Measurements from ENCODE around the gene FAM222A. TPM values are rescaled to one million over a fixed set of nuclear protein-coding genes. Genes with fewer than 3 reads are reported as not detected.

The FAM222A gene
- total RNA-seq, 1 donor from 2014 or later = 7.9 TPM

DNA sequence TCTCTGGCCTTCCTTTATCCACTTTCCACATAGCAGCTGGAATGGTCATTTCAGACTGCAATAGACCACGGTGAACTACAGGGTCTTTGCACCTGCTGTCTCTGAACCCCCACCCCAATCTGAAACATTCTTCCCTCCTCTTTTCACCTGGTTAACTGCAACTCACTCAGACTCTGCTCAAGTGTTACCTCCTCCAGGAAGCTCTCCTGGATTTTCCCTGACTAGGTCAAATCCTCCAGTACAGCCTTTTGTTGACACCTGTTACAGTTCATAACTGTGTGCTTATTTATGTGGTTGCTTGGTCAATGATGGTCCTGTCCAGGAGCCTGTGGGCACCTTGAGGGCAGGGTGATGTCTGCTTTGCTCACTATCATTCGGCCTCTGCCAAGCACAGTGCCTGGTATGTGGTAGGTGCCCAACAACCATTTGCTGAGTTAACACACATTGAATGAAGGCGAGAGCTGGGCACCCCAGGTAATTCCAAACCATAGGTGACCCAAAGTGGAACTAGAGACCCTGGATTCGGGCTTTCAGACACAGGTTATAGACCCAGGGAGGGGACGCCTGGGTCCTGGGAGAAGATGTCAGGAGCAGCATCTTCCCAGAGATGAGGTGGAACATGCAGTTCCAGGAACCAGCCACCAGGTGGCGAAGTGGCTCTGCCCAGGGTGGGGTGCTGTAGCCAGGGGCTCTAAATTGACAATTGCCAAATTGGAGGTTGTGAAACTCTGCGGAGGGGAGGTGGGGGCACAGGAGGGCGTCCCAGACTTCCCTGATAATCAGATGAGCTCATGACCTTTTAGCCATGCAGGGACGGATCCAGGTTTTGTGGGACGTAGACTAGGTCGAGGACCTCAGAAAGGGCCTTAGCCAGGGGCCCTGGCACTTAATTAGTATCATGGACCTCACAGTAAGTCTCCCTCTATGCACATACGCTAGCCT, 91.5 kb downstream of the FAM222A start:
- TF ChIP-seq, protein P1, sequence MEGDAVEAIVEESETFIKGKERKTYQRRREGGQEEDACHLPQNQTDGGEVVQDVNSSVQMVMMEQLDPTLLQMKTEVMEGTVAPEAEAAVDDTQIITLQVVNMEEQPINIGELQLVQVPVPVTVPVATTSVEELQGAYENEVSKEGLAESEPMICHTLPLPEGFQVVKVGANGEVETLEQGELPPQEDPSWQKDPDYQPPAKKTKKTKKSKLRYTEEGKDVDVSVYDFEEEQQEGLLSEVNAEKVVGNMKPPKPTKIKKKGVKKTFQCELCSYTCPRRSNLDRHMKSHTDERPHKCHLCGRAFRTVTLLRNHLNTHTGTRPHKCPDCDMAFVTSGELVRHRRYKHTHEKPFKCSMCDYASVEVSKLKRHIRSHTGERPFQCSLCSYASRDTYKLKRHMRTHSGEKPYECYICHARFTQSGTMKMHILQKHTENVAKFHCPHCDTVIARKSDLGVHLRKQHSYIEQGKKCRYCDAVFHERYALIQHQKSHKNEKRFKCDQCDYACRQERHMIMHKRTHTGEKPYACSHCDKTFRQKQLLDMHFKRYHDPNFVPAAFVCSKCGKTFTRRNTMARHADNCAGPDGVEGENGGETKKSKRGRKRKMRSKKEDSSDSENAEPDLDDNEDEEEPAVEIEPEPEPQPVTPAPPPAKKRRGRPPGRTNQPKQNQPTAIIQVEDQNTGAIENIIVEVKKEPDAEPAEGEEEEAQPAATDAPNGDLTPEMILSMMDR (conservative IDR thresholded peaks at IDR 0.05) = peak; percentile 97
- Mint-ChIP-seq H3K36me3 (no peaks in the 10 kb centered on the region), H3K4me3 (no peak overlapping the region), H3K27ac (no peak overlapping the region), H3K4me1 (ENCODE audit: unreplicated experiment) (no peaks in the 10 kb centered on the region), H3K27me3 (no peaks in the 10 kb centered on the region), H3K9me3 (no peaks in the 10 kb centered on the region)
- peak; percentile 79 for DNase-seq (ENCODE audit: extremely low spot score, unreplicated experiment)

DNA sequence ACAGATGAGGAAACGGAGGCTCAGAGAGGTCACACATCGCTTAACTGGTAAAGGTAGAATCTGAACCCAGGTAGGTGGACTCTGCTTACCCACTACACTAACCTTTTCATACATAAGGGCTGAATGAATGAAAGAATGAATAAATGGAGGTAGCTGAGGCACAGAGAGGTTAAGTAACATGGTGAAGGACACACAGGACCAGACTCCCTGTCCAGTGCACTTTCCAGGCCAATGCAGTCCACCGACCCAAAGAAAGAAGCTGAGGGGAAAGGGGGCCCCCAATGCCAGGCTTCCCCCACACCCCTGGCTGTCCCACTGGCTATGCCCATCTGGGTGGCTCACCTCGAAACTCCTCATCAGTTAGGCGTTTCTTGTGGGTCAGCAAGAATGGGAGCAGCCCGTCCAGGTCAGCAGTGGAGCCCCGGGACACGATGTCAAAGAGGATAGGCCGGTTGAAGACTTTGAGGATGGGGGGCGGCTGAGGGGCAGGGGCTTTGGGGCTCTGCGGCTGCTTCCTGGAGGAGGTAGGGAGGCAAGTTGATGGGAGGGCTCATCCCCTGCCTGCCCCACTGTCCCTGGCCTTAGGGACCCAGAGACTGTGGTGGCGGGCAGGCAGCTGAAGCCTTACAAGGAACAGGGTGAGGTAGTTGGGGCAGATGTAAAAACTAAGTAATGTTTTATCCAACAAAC, 94.5 kb downstream of the FAM222A start:
- no peak for DNase-seq (ENCODE audit: extremely low spot score, unreplicated experiment)
- Mint-ChIP-seq H3K4me3 (no peak overlapping the region), H3K36me3 (no peaks in the 10 kb centered on the region), H3K27me3 (no peaks in the 10 kb centered on the region), H3K27ac (no peak overlapping the region), H3K9me3 (no peaks in the 10 kb centered on the region), H3K4me1 (ENCODE audit: unreplicated experiment) (no peaks in the 10 kb centered on the region)
- TF ChIP-seq, protein P1 (conservative IDR thresholded peaks at IDR 0.05) = no peak

DNA sequence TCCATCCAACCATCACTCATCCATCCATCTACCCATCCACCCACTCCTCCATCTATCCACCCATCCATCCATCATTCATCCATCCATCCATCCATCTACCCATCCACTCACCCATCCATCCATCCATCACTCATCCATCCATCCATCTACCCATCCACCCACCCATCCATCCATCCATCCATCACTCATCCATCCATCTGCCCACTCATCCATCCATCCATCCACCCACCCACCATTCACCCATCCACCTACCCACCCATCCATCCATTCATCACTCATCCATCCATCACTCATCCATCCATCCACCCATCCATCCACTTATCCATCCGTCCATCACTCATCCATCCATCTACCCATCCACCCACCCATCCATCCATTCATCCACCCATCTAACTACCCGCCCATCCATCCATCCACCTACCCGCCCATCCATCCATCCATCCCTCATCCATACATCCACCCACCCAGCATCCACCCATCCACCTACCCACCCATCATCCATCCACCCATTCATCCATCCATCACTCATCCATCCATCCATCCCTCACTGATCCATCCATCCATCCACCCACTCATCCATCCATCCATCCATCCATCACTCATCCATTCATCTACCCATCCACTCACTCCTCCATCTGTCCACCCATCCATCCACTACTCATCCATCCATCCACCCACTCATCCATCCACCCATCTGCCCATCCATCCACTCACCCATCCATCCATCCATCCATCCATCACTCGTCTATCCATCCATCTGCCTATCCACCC, 95.4 kb downstream of the FAM222A start:
- no peaks in the 10 kb centered on the region for H3K9me3 Mint-ChIP-seq
- TF ChIP-seq, protein P1 (conservative IDR thresholded peaks at IDR 0.05) = no peak

DNA sequence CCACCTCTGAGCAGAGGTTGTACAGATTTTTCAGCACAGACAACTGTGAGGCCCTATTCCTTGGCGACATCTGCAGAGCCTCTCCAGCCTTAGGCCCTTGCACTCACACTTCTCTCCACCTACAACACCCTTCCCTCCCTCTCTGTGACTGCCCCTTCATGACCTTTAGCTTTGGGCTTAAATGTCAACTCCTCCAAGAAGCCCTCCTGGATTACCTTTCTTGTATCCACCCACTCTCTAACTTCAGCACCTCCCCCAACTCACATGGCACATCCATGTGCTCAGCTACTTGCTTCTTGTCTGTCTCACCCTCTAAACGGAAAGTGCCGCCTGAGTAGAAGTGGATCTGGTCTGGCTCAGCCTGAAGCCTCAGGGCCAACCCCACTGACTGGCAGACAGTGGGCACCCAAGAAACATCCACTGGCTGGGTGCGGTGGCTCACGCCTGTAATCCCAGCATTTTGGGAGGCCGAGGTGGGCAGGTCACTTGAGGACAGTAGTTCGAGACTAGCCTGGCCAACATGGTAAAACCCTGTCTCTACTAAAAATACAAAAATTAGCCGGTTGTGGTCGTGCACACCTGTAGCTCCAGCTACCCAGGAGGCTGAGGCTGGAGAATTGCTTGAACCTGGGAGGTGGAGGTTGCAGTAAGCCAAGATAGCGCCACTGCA, 97.5 kb downstream of the FAM222A start:
- Mint-ChIP-seq H3K4me3 (no peak overlapping the region), H3K9me3 (no peaks in the 10 kb centered on the region), H3K36me3 (no peaks in the 10 kb centered on the region), H3K27ac (no peak overlapping the region), H3K4me1 (ENCODE audit: unreplicated experiment) (no peaks in the 10 kb centered on the region), H3K27me3 (no peaks in the 10 kb centered on the region)
- TF ChIP-seq, protein P1 (conservative IDR thresholded peaks at IDR 0.05) = no peak
- no peak for DNase-seq (ENCODE audit: extremely low spot score, unreplicated experiment)

More for the DNA sequence above, 95.4 kb downstream of the FAM222A start:
- H3K27ac Mint-ChIP-seq = no peak overlapping the region
- DNase-seq (ENCODE audit: extremely low spot score, unreplicated experiment) = no peak
- no peaks in the 10 kb centered on the region for H3K4me1 Mint-ChIP-seq (ENCODE audit: unreplicated experiment)
- H3K27me3 Mint-ChIP-seq = no peaks in the 10 kb centered on the region
- H3K36me3 Mint-ChIP-seq = no peaks in the 10 kb centered on the region
- H3K4me3 Mint-ChIP-seq = no peak overlapping the region

DNA sequence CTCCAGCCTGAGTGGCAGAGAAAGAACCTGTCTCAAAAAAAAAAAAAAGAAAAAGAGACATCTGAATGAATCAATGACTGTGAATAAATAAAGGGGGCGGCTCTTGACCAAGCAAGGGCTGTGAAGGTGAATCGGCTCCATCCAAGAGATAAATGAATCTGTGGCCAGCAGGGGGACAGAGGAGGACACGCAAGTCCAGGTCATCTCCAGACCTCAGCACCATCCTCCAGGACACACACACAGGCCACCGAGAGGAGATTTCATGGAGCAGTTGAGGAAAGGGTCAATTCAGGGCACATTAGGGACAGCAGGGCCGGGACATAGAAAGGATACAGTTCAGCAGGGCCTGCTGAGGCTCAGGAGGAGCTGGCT, 98.0 kb downstream of the FAM222A start:
- no peak for DNase-seq (ENCODE audit: extremely low spot score, unreplicated experiment)
- no peak overlapping the region for H3K4me3 Mint-ChIP-seq
- H3K9me3 Mint-ChIP-seq = no peaks in the 10 kb centered on the region
- TF ChIP-seq, protein P1 (conservative IDR thresholded peaks at IDR 0.05) = no peak
- H3K36me3 Mint-ChIP-seq = no peaks in the 10 kb centered on the region
- no peaks in the 10 kb centered on the region for H3K4me1 Mint-ChIP-seq (ENCODE audit: unreplicated experiment)
- no peak overlapping the region for H3K27ac Mint-ChIP-seq
- H3K27me3 Mint-ChIP-seq = no peaks in the 10 kb centered on the region

Data from type B pancreatic cell (in vitro differentiated cells).